K562 (cell line): ENCODE results near the gene HSD11B2. TPM values are rescaled to one million over a fixed set of nuclear protein-coding genes. Genes with fewer than 3 reads are reported as not detected.

Experiments used
- ATF4 ChIP-seq: fragments of 450-650 bp; formaldehyde crosslinking; IDR thresholded peaks from 2 replicates; pipeline ENCODE4 v1.4.0; 2022; ENCODE audit warnings: mild to moderate bottlenecking, moderate library complexity
- E2F1 ChIP-seq: sonication (generic); formaldehyde crosslinking; IDR thresholded peaks from 2 replicates; pipeline ENCODE4 v1.8.1; 2023; ENCODE audit warnings: mild to moderate bottlenecking, missing genetic modification reagents, moderate library complexity
- PHB2 ChIP-seq: fragments of 450-650 bp; IDR thresholded peaks from 2 replicates; pipeline ENCODE4 v1.6.1; 2017; ENCODE audit warnings: low read depth
- REST ChIP-seq, 2 experiments: fragments of 450-650 bp; formaldehyde crosslinking in 1 of 2; IDR thresholded peaks; 2 replicates each; pipeline versions ENCODE4 v1.4.0 to v1.6.1; 2014 to 2020; ENCODE audit warnings: mild to moderate bottlenecking in 2 of 2, borderline replicate concordance in 1 of 2, low read depth in 1 of 2
- ZEB2 ChIP-seq: fragments of 450-650 bp; IDR thresholded peaks from 2 replicates; pipeline ENCODE4 v1.6.1; 2016
- ZNF232 ChIP-seq: sonication (generic); formaldehyde crosslinking; IDR thresholded peaks from 2 replicates; pipeline ENCODE4 v1.8.0; 2022; ENCODE audit warnings: mild to moderate bottlenecking, missing genetic modification reagents
- ZNF699 ChIP-seq: fragments of 250-450 bp; sonication (Bioruptor Pico); IDR thresholded peaks from 2 replicates; pipeline ENCODE4 v1.8.0; 2021; ENCODE audit warnings: mild to moderate bottlenecking, moderate library complexity; ENCODE audit not compliant: insufficient replicate concordance
- polyA plus RNA-seq, 8 experiments: library from polyadenylated mRNA; depleted of rRNA in 4 of 8; stranded (reverse) in 5 of 8; unstranded in 3 of 8; fragments of >200 nt; fragmentation: Nextera tagmentation in 2 of 8; fragmentation: Illumina TruSeq in 1 of 8; extraction: Ambion mirVana in 2 of 8; extraction: Trizol in 1 of 8; gene quantifications; 2 replicates each; pipeline versions ENCODE4 v1.2.1 to v1.2.3, GENCODE V29; 2011 to 2014; ENCODE audit warnings: inconsistent platforms in 1 of 8, missing spikeins in 1 of 8
- total RNA-seq, 7 experiments: library from RNA; depleted of rRNA in 6 of 7; stranded (reverse); fragments of >200 nt in 6 of 7; fragmentation: Illumina TruSeq in 2 of 7; extraction: Trizol in 2 of 7; gene quantifications; 2 replicates each; pipeline versions ENCODE4 v1.2.1 to v1.2.3, GENCODE V29; 2011 to 2021; ENCODE audit warnings: low replicate concordance in 1 of 7

HSD11B2 gene
- total and polyA plus RNA-seq, 9 of the 15 experiments (the other 6 are each of a cell fraction or from before 2014, with no cell fraction given), result 0.08 to 2.0 (median 0.79) TPM

- TF ChIP-seq REST (IDR thresholded peaks at IDR 0.05; ENCODE audit: borderline replicate concordance) (no peak), REST (CRISPR knock-in tag; IDR thresholded peaks at IDR 0.05; ENCODE audit: low read depth) (no peak), PHB2 (no peak), ZNF232 (CRISPR knock-in tag) (no peak), ZNF699 (CRISPR knock-in tag) (no peak), ZEB2 (no peak), ATF4 (no peak), E2F1 (CRISPR knock-in tag) (no peak)
These were observed 36.5 kb upstream of the HSD11B2 start (continued) for GRCh38 chr16:67394155-67395104.
